Measurements from ENCODE around the gene FKBP2. TPM values are rescaled to one million over a fixed set of nuclear protein-coding genes. Genes with fewer than 3 reads are reported as not detected.

FKBP2 gene
- total RNA-seq, 1 donor from 2014 or later = 36.6 TPM

DNA sequence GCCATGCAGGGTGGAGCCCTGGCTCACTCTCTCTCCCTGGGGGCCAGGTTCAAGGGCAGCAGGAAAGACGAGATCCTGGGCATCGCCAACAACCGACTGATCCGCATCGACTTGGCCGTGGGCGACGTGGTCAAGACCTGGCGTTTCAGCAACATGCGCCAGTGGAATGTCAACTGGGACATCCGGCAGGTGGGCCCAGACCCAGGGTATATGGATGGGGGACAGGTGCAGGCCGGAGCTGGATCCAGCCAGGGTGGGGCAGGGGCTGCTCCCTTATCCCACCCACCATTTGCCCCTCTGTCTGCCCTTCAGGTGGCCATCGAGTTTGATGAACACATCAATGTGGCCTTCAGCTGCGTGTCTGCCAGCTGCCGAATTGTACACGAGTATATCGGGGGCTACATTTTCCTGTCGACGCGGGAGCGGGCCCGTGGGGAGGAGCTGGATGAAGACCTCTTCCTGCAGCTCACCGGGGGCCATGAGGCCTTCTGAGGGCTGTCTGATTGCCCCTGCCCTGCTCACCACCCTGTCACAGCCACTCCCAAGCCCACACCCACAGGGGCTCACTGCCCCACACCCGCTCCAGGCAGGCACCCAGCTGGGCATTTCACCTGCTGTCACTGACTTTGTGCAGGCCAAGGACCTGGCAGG is 17.8 kb upstream of the FKBP2 start:
- peaks cover 7% of the 10 kb centered on the region for H3K4me1 Mint-ChIP-seq (ENCODE audit: low read depth)
- H3K9me3 Mint-ChIP-seq = no peaks in the 10 kb centered on the region
- no peak overlapping the region for H3K4me3 Mint-ChIP-seq (ENCODE audit: low read depth)
- H3K36me3 Mint-ChIP-seq (ENCODE audit: low read depth) = peaks cover 35% of the 10 kb centered on the region
- no peaks in the 10 kb centered on the region for H3K27me3 Mint-ChIP-seq (ENCODE audit: low read depth)
- intact Hi-C loops (cut with micrococcal nuclease) = no loop called here
- no peak for DNase-seq (ENCODE audit: low spot score)
- H3K27ac Mint-ChIP-seq = no peak overlapping the region

DNA sequence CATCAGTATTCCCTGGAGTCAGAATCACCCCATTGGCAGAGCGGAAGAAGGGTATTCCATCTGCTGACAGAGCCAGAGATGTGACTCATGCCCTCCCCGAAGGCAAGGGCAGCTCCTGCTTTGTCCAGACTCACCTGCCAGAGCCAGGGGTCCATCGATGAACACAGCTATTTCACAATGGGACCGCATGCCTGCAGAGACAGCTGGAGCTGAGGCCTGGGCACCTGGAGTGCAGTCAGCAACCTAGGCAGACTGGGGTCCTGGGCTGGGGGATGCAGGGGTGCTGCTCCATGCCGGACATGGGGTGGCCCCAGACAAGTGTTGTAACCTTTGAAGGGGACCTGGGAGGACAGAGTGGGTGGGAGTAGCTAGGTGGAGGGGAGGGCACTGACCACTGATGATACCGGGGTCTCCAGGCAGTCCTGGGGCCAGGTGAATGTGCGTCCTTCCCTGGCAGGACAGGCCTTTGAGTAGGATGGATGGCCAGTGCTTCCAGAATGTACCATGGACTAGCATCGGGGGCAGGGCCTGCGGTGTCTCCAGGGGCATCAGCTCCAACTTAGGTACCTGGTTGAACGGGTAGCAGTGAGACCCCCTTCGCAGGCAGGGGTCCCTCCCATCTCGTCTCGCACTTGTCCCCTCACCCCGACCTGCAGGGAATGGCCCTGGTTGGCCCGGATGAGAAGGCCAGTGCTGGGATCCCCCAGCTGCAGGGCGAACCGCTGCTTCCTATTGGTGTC is 16.6 kb upstream of the FKBP2 start:
- Mint-ChIP-seq H3K4me3 (ENCODE audit: low read depth) (peak overlapping the region; percentile 84), H3K27ac (no peak overlapping the region), H3K4me1 (ENCODE audit: low read depth) (peaks cover 12% of the 10 kb centered on the region), H3K27me3 (ENCODE audit: low read depth) (no peaks in the 10 kb centered on the region), H3K36me3 (ENCODE audit: low read depth) (peaks cover 23% of the 10 kb centered on the region), H3K9me3 (no peaks in the 10 kb centered on the region)
- no peak for DNase-seq (ENCODE audit: low spot score)
- intact Hi-C loops (cut with micrococcal nuclease) = no loop called here

DNA sequence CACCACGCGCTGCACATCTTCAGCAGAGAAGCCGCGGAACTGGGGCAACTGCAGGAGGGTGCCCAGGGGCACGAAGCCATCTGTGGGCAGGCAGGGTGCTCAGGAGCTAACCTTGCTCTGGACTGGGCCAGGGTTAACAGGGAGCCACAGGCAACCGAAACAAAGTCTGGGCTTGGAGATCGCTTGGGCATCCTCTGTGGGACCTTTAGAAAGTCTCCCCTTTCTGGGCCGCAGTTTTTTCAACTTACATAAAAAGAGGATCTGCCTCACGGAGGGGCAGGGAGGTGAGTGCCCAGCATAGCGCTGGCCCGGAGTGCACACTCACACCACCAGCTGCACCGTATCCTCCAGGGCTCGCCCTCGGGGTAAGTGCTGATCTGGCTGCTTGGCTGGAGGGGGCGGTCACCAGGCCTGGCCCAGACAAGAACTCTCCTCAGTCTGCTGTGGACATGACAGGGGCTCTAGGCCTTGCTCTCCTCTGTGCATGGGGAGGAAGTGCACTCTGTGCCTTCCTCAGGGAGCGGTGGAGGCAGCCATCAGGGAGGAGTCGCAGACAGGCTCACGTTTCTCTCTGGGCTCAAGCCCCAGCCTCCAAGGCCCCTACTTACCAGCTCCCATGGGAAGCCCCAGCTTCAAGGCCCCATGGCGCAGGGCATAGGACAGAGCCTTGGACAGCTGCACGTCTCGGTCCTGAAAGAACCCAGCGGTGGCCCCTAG is 15.8 kb upstream of the FKBP2 start:
- H3K27ac Mint-ChIP-seq = peak overlapping the region; percentile 43

DNA sequence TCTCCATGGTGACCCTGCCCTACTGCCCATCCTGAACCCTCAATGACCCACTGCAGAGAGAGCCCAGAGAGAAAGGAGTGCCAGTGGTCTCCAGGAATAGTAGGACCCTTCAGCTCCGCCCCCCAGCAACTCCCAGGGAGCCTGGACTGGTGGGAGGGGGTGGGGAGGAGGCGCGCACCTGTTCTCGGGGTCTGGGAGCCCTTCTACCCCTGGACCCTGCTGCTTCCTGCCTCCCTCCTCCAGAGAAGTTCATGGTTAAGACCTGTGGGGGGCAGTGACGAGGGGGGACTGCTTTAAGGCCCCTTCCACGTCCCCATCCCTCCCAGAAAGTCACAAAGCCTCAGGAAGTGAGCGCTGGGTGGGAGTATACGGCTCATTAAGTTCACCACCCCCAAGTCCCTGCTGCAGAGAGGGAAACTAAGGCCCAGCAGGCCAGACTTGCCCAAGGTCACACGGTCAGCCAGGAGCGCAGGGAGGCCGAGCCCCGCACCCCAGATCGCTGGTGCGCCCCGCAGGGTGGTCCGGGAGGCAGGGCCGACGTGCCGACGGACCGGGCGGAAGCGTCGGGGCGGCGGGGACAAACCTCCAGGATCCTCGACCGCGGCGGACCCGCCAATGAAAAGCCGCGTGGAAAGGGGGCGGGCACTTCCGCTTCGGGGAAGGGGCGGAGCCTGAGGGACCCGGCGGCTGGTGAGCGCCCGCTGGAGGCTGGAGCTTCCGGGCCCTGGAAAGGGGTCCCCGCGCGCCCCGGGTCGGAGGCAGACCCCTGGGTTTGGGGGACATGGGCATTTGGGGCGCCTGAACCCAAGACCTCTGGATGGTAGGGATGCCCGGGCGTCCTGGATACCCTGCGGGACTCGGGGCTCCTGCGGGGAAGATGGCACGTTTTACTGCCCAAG is 15.0 kb upstream of the FKBP2 start, which contains the start of the genes NUDT22 and TRPT1:
TSS of gene NUDT22 (plus strand) at position 667 of the 899 bp plus-strand sequence. CDS start 379 bp downstream, outside the sequence.
TSS of gene TRPT1 (minus strand) at position 579 of the 899 bp plus-strand sequence. CDS start at position 253, 326 bp downstream.
- Mint-ChIP-seq H3K4me3 (ENCODE audit: low read depth) (peak within 1 kb of the TSS; percentile 84), H3K36me3 (ENCODE audit: low read depth) (peaks cover 18% of the 10 kb centered on the region), H3K4me1 (ENCODE audit: low read depth) (peaks cover 21% of the 10 kb centered on the region), H3K27ac (peak within 1 kb of the TSS; percentile 62), H3K27me3 (ENCODE audit: low read depth) (no peaks in the 10 kb centered on the region), H3K9me3 (no peaks in the 10 kb centered on the region)
- DNase-seq (ENCODE audit: low spot score) = peak; percentile 91
- intact Hi-C loops (cut with micrococcal nuclease) = loop anchor here (1.0 to 5.0 kb wide), 3 partner anchors 15 to 39 kb away; partner anchors contain the start of genes FKBP2 and STIP1

More for the DNA sequence above, 15.8 kb upstream of the FKBP2 start:
- DNase-seq (ENCODE audit: low spot score) = no peak
- H3K4me1 Mint-ChIP-seq (ENCODE audit: low read depth) = peaks cover 19% of the 10 kb centered on the region
- intact Hi-C loops (cut with micrococcal nuclease) = loop anchor here (5.0 kb wide), 1 partner anchor 38 kb away; the partner anchor contains the start of gene STIP1
- peaks cover 20% of the 10 kb centered on the region for H3K36me3 Mint-ChIP-seq (ENCODE audit: low read depth)
- H3K9me3 Mint-ChIP-seq = no peaks in the 10 kb centered on the region
- no peaks in the 10 kb centered on the region for H3K27me3 Mint-ChIP-seq (ENCODE audit: low read depth)
- H3K4me3 Mint-ChIP-seq (ENCODE audit: low read depth) = peak overlapping the region; percentile 84

DNA sequence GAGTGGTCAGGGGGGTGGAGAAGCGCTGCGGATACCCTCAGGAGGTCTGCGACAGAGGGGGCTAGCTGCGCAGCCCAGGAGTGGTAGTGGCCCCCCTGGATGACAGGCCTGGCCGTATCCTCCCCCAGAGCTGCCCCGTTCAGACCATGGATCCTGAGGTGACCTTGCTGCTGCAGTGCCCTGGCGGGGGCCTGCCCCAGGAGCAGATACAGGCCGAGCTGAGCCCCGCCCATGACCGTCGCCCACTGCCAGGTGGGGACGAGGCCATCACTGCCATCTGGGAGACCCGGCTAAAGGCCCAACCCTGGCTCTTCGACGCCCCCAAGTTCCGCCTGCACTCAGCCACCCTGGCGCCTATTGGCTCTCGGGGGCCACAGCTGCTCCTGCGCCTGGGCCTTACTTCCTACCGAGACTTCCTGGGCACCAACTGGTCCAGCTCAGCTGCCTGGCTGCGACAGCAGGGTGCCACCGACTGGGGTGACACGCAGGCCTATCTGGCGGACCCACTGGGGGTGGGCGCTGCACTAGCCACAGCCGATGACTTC is 14.3 kb upstream of the FKBP2 start:
- H3K4me1 Mint-ChIP-seq (ENCODE audit: low read depth) = peaks cover 22% of the 10 kb centered on the region
- peak overlapping the region; percentile 62 for H3K27ac Mint-ChIP-seq
- H3K36me3 Mint-ChIP-seq (ENCODE audit: low read depth) = peaks cover 14% of the 10 kb centered on the region
- DNase-seq (ENCODE audit: low spot score) = peak; percentile 59
- peak overlapping the region; percentile 84 for H3K4me3 Mint-ChIP-seq (ENCODE audit: low read depth)
- no peaks in the 10 kb centered on the region for H3K9me3 Mint-ChIP-seq
- H3K27me3 Mint-ChIP-seq (ENCODE audit: low read depth) = no peaks in the 10 kb centered on the region
- intact Hi-C loops (cut with micrococcal nuclease) = loop anchor here (1.0 to 5.0 kb wide), 3 partner anchors 15 to 39 kb away; partner anchors contain the start of genes FKBP2 and STIP1

DNA sequence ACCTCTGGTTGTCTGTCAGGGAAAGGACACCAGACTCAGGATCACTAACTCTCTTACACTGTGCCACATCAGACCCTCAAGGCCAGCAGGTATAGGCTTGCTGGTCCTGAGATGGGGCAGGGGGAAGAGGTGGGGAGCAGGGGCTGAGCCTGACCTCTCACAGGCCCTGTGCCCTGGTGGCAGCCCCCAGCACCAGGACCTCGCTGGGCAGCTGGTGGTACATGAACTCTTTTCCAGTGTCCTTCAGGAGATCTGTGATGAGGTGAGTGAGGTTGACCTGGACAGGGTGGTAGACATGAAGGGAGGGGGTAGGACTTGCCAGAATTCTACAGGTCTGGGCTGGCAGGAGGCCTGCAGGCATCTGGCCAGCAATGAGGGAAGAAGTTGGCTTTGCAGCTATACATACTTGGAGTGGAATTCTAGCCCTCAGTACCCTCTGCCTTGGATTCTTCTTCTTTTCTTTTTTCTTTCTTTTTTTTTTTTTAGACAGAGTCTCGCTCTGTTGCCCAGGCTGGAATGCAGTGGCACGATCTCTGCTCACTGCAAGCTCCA is 13.4 kb upstream of the FKBP2 start:
- peak overlapping the region; percentile 62 for H3K27ac Mint-ChIP-seq

DNA sequence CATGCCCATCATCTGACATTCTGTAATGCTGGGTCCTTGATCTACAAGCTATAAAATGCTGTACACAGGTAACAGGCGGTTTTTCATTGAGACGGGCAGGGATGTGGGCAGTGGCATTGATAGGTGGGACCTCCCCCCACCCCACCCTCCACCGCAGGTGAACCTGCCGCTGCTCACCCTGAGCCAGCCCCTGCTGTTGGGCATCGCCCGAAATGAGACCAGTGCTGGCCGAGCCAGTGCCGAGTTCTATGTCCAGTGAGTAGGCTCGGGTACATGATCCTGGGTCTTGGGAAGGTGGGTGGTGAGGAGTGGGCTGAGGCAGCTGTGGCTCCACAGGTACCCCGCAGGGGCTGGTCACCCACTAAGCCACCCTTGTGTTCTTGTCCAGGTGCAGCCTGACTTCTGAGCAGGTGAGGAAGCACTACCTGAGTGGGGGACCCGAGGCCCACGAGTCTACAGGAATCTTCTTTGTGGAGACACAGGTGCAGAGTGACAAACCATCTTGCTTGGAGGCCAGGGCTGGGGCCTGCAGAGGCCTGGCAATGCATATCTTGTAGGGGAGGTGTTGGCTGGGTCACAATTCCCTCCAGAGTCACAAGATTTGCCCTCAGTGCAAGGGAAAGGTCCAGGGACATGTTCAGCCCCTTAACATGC is 11.7 kb upstream of the FKBP2 start:
- no peaks in the 10 kb centered on the region for H3K27me3 Mint-ChIP-seq (ENCODE audit: low read depth)
- peaks cover 22% of the 10 kb centered on the region for H3K4me1 Mint-ChIP-seq (ENCODE audit: low read depth)

More for the DNA sequence above, 13.4 kb upstream of the FKBP2 start:
- no peaks in the 10 kb centered on the region for H3K27me3 Mint-ChIP-seq (ENCODE audit: low read depth)
- intact Hi-C loops (cut with micrococcal nuclease) = loop anchor here (5.0 kb wide), 1 partner anchor 40 kb away; the partner anchor contains the start of gene STIP1
- H3K36me3 Mint-ChIP-seq (ENCODE audit: low read depth) = peaks cover 11% of the 10 kb centered on the region
- peak overlapping the region; percentile 84 for H3K4me3 Mint-ChIP-seq (ENCODE audit: low read depth)
- H3K4me1 Mint-ChIP-seq (ENCODE audit: low read depth) = peaks cover 22% of the 10 kb centered on the region
- no peak for DNase-seq (ENCODE audit: low spot score)
- H3K9me3 Mint-ChIP-seq = no peaks in the 10 kb centered on the region

DNA sequence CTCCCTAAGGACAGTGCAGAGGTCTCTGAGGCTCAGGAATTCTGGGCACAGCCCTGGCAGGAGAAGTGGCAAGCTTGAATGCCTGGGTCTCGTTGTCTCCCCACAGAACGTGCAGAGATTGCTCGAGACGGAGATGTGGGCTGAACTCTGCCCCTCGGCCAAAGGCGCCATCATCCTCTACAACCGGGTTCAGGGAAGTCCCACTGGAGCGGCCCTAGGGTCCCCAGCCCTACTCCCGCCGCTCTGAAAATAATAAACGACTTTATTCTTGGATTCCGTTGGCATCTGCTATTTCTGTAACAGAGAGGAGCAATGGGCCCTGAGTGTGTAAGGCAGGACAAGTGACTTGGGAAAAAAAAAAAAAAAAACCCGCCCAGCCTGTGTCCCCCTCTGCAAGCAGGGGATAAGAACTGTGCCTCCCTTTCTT is 11.1 kb upstream of the FKBP2 start:
- peak overlapping the region; percentile 81 for H3K27ac Mint-ChIP-seq
- DNase-seq (ENCODE audit: low spot score) = no peak
- no peaks in the 10 kb centered on the region for H3K9me3 Mint-ChIP-seq
- intact Hi-C loops (cut with micrococcal nuclease) = loop anchor here (5.0 kb wide), 1 partner anchor 42 kb away; the partner anchor contains the start of gene STIP1
- no peaks in the 10 kb centered on the region for H3K27me3 Mint-ChIP-seq (ENCODE audit: low read depth)
- peaks cover 22% of the 10 kb centered on the region for H3K4me1 Mint-ChIP-seq (ENCODE audit: low read depth)
- peak overlapping the region; percentile 84 for H3K4me3 Mint-ChIP-seq (ENCODE audit: low read depth)
- peaks cover 6% of the 10 kb centered on the region for H3K36me3 Mint-ChIP-seq (ENCODE audit: low read depth)

More for the DNA sequence above, 11.7 kb upstream of the FKBP2 start:
- DNase-seq (ENCODE audit: low spot score) = no peak
- intact Hi-C loops (cut with micrococcal nuclease) = loop anchor here (5.0 kb wide), 1 partner anchor 42 kb away; the partner anchor contains the start of gene STIP1
- Mint-ChIP-seq H3K36me3 (ENCODE audit: low read depth) (peaks cover 7% of the 10 kb centered on the region), H3K4me3 (ENCODE audit: low read depth) (peak overlapping the region; percentile 84), H3K9me3 (no peaks in the 10 kb centered on the region), H3K27ac (no peak overlapping the region)

DNA sequence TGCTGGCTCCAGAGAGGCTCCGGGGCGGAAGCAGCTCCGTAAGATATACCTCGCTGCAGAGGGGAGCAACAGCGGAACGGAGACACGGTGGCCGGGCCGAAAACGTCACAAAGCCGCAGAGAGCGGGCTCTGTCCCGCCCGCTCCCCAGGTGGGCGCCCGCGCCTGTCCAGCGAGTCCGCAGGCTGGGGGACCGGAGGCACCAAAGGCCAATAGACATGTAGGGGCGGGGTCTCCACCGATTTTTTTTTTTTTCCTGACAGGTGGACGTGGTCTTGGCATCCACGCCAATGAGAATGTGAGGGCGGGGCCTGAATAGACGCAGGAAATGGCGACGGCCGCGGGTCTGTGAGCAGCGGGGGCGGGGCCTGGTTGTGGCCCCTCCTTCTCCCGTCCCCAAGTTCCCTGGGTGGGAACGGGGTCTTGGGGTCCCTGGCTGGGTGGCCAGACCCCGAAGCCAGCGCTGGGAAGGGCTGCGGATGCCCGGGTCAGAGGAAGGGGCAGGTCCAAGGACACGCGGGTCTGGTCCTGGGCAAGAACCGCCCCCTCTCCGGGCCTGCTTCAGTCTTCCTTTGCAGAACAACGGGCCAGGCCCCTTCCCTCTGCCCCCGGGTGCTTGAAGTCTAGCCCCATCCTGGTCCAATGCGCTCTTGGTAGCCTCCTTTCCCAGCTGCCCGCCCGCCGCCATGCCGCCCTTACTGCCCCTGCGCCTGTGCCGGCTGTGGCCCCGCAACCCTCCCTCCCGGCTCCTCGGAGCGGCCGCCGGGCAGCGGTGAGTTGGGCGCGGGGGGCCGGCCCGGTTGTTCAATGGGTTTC is 10.5 kb upstream of the FKBP2 start, which contains the start of gene DNAJC4:
TSS of gene DNAJC4 (plus strand) at position 378 of the 814 bp plus-strand sequence. CDS start at position 685, 307 bp downstream.
- intact Hi-C loops (cut with micrococcal nuclease) = no loop called here
- peak; percentile 89 for DNase-seq (ENCODE audit: low spot score)
- Mint-ChIP-seq H3K4me3 (ENCODE audit: low read depth) (peak within 1 kb of the TSS; percentile 84), H3K36me3 (ENCODE audit: low read depth) (peaks cover 3% of the 10 kb centered on the region), H3K9me3 (no peaks in the 10 kb centered on the region), H3K4me1 (ENCODE audit: low read depth) (peaks cover 26% of the 10 kb centered on the region), H3K27me3 (ENCODE audit: low read depth) (no peaks in the 10 kb centered on the region), H3K27ac (peak within 1 kb of the TSS; percentile 81)

DNA sequence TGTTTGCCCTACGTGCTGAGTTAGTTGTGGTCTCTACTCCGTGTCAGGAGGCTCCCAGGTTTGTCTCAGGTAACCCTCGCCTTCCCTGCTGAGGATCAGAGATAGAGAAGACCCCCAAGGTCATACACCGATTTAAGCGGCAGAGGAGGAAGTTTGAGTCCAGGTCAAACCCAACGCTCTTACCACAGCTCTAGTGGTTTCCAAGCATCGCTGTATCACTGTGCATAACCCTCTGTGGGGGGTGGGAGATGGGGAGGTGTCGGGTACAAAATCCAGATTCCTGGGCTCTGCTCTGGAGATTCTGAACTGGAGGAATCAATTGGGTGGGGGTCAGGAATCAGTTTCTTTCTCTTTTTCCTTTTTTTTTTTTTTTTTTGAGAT is 9.9 kb upstream of the FKBP2 start:
- Mint-ChIP-seq H3K36me3 (ENCODE audit: low read depth) (peaks cover 6% of the 10 kb centered on the region), H3K27me3 (ENCODE audit: low read depth) (no peaks in the 10 kb centered on the region), H3K4me3 (ENCODE audit: low read depth) (peak overlapping the region; percentile 84), H3K4me1 (ENCODE audit: low read depth) (peaks cover 29% of the 10 kb centered on the region), H3K27ac (peak overlapping the region; percentile 68), H3K9me3 (no peaks in the 10 kb centered on the region)
- intact Hi-C loops (cut with micrococcal nuclease) = no loop called here
- no peak for DNase-seq (ENCODE audit: low spot score)
